NCI-H526 treated with DMSO at 0.1 percent for 48 hours (cell line): ENCODE results near the gene NUFIP1.
"Not testable (repeated sequence)": the region's sequence is repeated elsewhere in the genome, so short reads cannot be mapped to it uniquely, and the experiment has no call there.

Source experiments
- DNase-seq: peaks from one replicate; lab custom pipeline; 2025; lab: John Stamatoyannopoulos, UW

NUFIP1 gene

DNA sequence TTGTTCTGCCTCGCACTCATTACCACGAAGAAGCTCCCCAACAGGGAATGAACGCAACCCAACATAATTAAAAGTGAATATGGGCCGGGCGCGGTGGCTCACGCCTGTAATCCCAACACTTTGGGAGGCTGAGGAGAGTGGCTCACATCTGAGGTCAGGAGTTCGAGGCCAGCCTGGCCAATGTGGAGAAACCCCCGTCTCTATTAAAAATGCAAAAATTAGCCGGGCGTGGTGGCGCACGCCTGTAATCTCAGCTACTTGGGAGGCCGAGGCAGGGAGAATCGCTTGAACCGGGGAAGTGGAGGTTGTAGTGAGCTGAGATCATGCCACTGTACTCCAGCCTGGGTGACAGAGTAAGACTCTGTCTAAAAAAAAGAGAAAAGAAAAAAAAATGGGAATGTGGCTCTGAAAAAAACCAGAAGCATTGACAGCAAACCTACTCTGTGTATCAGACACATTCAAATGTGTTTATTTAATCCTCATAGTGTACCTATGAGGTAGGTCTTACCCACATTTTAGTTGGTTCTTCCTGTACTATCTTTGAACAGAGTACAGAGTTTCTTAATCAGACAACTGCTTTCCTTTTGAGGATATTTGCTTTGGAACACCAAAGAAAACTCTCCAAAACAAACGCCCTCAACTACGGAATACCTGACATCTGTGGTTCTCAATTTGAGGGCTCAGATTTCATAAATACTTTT, 70.0 kb downstream of the NUFIP1 start:
- no peak for DNase-seq

DNA sequence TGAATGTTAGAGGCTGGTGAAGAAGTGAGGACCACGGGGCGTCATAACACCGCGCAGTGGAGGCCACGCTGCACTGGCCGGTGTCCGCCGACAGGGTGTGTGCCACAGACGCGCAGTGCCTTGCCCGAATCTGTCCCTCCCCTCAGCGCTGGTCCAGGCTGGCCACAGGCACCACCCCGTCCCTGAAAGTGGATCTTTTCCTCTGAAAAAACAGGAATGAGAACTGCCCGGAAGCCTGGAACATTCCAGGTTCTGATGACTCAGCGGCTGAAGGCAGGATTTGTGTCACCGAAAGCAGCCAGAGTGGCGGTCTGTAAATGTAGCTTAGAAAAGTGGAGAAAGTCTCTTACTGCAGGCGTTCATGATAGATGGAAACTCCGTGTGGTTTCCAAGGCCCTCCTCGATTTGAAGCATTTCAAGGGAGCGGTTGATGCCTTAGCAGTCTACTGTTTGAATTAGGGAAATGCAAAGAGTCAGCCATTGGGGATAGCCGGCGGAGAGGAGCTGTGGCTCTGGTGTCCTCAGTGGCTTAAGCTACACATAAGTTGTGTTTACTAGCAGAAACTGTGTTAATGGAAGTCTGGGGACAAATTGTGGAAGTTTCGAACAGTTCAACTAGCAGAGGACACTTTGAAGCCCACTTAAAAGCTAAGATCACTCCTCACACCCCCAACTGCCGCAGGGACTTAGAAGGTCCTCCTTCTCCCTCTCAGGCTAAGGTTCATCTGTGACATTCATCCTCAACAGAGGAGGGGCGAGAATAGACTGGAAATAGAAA, 70.8 kb downstream of the NUFIP1 start:
- no peak for DNase-seq

DNA sequence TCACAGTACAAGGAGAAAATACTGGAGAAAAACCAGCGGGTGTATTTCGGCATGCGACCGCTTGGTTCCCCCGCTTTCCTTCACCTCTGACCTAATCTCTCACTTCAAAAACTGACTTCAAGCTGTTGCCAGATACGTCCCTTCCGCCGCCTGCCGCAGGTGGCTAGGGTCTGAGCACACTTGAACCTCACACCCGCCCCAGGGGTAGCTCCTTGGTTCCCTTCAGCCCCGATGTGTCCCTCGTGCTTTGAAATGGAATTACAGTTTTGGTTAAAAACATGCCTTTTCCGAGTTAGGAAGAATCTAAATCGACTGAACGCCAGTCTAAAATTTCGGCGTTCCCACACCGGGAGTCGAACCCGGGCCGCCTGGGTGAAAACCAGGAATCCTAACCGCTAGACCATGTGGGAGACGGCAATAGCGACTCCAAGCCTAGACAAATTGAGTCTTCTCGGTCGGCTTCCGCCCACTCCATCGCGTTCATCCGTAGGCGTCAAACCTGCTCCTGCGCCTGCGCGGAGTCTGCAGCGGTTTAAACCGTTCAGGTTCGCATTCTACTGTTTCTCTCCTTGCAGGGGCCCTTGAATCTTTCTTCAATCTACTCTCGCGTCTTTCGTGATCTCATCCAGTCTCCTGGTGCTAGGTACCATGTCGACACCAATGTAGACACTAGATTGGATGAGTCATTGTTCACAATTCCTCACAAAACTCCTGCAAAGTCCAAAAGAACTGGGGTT, 71.5 kb downstream of the NUFIP1 start:
- DNase-seq, result peak; percentile 98

DNA sequence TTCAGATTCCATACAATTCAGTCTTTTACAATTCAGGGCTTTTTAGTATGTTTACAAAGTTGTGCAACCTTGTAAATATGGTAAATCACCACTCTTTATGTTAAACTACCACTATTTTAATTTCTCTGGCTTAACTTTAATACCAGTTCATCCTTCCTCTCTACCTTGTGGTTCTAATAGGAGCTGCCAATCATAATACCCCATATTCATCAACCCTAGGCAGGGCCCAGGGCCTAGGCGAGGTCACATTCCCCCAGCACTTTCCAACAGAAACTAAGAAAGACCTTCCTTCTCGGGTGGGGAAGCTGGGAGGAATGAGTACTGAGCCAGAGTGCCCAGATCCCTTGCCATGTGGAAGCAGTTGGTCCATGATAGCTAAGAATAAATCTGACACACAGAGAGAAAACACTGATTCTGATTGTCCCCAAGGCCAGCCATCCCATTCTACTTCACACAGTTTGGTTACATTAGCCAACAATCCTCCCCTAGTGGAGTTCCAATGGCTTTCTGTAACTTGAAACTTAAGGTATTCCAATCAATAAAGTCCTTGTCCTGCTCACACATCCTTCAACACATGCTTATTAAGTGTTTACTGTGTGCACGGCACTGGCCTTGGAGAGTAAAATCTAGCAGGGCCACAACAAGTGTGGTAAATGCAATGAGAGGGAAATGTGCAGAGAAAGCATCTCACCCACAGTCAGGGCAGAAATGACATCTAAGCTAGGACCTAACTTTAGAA, 76.8 kb downstream of the NUFIP1 start:
- DNase-seq, result no peak

DNA sequence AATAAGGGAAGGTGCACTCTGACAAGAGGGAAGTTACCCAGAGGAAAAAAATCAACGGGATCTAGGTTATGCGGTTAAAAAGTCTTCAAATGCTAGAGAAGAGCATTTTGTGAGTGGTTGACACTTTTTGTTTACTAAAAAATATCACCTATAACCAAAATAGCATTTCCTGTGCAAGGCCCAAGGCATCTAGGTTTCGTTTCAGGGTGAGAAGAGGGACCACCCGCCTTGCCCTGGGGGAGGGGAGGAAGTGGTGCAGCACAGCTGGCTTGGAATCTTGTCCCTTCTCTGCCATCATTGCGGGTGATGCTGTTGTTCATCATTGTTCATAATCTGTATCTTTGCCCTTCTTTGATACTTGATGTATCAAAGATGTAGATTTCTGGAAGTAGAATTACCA, 80.6 kb downstream of the NUFIP1 start:
- no peak for DNase-seq

DNA sequence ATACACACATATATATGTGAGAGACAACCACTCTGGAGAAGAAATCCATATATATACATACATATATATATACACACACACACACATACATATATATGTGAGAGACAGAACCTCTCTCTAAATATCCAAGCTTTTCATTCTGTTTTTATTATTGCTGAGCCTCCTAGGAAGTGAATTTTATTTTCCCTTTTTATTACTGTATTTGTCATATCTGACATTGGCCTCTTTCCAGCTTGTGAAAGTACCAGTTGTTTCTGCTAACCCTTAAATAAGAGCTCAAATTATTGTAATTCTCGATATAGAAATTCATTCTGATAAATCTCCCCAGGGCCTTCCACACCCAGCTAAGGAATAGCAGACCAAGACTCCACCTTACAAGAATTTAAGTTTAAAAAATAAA, 81.0 kb downstream of the NUFIP1 start:
- DNase-seq, result no peak

DNA sequence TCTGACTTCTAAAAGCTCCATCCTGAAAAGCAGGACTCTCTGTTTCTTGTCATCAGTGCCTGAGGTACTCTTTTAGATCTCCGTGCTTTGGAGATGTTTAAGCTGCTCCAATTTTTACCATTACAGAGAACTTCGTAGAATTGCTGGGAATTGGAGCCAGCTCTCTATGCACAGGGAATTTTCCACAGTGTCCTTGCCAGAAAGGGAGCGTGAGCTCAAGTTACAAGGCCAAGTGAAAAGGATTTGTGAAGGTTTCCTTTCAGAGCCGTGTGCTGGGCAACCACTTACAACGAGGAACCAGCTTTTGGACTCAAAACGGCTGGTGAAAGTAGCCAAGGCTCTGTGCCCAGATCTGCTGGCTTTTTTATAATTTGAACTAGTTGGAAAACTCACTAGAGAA, 82.6 kb downstream of the NUFIP1 start:
- no peak for DNase-seq

DNA sequence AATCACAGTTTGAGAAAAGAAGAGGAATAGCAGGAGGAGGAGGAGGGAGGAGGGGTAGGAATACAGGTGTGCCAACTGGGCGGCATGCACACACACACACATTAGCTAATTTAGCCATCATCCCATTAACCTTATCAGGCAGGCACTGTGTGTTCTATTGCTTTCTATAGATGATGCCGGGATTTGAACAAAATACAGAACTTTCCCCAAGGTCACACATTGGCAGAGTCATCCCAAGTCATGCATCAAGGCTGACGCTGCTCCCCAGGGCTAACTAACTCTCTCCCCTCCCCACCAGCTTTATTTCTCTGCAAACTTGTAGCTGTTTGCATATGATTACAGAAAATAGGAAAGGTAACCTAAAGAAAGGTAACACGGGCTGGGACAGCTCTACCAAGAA, 83.0 kb downstream of the NUFIP1 start:
- DNase-seq, result no peak

DNA sequence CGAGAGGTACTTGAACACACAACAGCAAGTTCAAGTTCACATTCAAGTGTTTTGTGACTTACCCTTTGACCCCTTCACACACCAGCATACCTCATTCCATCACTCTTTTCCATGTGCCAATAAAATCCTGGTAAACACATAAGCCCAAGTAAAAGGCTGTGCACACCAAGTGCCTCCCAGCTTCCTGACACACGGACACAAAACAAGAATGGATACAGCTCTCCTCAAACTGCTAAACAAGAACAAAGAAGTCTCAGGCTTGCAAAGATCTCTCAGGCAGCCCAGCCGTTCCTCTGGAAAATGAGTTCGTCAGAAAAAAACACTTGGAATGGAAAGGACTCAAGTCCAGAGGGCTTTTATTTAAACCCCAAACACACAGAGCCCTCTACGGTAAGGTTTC, 83.7 kb downstream of the NUFIP1 start:
- no peak for DNase-seq

GRCh38 chr13:44904967-44905366, 84.3 kb downstream of the NUFIP1 start:
- no peak for DNase-seq

- no peak for DNase-seq
Observed at GRCh38 chr13:44903574-44903985, 85.7 kb downstream of the NUFIP1 start.

- DNase-seq, result no peak
Observed at GRCh38 chr13:44902738-44903137, 86.5 kb downstream of the NUFIP1 start.

DNA sequence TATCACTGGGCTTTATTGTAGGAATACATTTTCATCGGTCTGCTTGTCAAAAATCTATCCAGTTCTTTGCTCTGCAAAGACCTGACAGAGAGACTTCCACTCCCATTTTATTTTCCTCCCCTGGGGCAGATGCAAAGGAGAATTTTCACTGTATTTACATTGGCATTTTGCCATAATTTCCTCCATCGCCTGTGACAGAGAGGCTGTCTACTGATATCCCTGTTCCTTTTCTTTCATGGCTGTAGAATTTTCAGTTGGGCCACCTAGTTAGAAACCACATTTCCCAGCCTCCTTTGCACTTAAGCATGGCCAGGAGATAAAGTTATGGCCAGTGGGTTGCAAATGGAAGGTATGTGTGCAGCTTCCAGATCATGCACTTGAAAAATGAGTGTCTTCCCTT, 89.3 kb downstream of the NUFIP1 start:
- peak; percentile 81 for DNase-seq

DNA sequence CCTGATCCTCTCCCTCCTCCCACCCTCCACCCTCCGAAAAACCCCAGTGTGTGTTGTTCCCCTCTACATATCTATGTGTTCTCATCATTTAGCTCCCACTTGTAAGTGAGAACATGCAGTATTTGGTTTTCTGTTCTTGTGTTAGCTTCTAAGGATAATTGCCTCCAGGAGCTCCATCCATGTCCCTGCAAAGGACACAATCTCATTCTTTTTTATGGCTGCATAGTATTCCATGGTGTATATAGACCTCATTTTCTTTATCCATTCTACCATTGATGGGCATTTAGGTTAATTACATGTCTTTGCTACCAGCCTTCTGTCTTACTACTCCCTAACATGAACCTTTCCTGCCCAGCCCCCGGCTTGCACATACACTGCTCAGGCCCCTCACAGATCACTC, 91.0 kb downstream of the NUFIP1 start:
- DNase-seq, result not testable (repeated sequence)

GRCh38 chr13:44895953-44896335, 93.3 kb downstream of the NUFIP1 start:
- no peak for DNase-seq

DNA sequence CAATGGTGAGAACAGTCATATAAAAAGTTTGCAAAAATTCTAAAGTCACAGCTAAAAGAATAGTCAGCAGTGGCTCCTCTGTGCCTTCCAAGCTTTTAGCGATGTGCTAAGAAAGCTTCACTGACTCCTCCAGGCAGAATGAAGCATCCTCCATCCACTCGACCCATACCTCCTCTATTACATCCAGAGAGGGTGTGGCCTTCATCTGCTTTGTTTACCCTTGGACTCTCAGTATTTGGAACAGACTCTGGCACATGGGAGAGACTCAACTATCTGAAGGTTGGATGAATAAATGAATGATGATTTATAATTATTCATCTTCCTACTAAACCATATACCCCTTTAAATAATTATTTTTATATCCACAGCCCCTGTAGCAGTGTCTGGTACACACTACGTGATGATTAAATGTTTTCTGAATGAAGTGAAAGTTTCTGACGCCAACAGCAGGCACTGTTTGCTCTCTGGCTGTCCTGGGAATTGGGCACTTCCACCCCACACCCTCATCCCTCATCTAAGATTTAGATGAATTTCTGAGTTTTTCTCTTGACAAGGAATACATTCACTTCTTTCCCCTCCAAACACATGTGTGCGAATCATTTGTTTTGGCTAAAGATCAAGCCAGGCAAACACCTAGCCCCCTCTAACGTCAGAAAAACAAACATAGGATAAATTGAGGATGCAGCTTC, 93.9 kb downstream of the NUFIP1 start:
- no peak for DNase-seq

DNA sequence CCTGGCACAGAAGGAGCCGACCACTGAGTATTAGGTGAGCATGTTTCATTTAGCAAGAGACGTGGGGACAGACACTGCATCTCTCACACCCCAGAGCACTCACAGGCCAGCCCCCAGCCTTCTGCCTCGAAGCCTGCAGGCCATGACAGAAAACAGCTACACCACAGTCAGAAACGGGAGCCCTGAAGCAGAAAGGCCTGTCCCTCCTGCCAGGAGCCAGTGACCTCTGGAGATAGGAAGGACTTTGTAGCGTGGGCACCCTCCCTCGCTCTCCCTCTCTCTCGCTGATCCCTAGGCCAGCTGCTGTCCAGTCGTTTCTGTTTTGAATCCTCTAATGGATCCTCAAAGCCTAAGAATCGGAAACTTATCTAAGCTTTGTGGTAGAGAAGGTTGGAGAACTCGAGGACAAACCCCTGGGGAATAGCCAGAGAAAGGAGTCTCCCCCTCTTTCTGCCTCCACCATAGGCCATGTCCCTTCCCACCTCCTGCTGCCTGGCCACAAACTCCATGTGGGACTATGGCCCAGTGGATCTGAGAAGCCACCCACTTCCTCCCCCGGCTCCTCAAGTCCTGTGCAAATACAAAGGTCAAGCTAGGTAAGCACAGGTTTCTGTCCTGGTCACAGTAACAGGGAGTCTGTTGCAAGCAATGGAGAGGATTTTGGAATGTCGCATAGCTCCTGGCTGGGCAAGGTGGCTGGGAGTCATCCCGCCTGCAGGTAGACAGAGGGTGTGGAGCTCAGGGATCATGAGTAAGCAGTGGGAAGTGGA, 95.1 kb downstream of the NUFIP1 start:
- DNase-seq, result no peak
